ENCODE results near the gene UBE2QL1.
A peak's percentile ranks its signal among the peaks of the same experiment; 100 is the strongest.

Gene UBE2QL1, protein sequence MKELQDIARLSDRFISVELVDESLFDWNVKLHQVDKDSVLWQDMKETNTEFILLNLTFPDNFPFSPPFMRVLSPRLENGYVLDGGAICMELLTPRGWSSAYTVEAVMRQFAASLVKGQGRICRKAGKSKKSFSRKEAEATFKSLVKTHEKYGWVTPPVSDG

DNA sequence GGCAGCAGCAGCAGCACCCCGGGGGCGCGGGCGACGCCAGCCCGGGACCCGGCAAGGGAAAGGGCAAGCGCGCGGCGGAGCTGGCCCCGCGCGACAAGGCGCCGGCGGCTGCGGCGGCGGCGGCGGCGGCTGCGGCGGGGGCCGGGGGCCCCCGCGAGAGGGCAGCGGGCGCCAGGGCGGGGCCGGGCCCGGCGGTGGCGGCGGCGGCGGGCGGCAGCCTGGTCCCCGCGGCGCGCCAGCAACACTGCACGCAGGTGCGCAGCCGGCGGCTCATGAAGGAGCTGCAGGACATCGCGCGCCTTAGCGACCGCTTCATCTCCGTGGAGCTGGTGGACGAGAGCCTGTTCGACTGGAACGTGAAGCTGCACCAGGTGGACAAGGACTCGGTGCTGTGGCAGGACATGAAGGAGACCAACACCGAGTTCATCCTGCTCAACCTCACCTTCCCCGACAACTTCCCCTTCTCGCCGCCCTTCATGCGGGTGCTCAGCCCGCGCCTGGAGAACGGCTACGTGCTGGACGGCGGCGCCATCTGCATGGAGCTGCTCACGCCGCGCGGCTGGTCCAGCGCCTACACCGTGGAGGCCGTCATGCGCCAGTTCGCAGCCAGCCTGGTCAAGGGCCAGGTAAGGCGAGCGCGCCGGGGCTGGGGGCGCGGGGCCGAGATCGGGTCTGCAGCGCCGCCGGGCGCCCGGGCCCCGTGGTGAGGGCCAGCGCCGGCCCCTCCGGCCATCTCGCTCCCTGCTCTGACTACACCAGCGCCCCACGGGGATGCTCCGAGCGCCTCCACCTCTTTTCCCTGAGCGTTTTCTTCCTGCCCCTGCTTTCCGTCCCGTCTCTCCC lies at the start of gene UBE2QL1:
Gene UBE2QL1, plus strand, starts transcription at position 238 of the 843 bp plus-strand sequence. Its CDS starts 35 bp downstream, at position 273.
- peak; percentile 64 for DNase-seq (ENCODE audit: low spot score)
- peak; percentile 35 for FAIRE-seq

DNA sequence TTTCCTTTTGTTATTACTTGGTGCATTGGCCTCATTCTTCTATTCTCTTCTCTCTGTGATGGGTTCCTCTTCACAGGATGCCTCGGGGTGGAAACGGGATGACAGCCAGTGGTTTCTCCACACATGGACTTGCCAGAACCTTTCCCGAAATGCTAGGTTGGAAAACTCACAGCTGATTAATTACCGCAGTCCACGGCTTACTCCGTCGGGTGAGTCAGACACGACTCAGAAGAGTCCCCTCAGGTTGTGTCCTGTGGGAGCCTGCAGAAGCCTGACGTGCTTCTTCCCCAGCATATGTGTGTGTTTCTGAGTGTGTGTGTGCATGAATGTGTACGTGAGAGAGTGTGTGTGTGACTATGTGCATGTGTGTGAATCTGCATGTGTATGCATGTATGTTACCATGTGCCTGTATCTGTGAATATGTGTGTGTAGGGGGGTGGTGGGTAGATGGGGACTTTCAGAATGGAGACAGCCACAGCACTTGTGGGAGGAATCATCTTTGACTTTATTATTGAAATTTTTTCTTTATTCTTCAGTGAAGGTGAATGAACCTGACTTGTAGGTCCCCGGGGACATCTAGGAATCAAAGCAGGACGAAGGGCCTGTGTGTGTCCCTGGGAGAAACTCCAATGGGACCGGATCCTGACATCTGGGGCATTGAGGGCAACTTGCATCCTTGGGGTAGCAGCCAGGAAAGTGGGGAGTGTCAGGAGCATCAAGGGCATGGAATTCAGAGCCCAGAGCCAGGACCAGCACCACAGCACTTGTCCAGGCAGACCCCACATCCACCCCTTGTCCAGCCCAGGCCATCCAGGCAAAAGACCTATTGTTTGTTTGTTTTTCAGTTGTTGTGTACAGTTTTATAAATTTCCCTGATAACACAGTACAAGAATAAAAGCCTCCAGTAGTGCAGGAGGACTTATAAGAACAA lies 48.4 kb upstream of the UBE2QL1 start:
- FAIRE-seq: peak; percentile 85
- DNase-seq (ENCODE audit: low spot score): peak; percentile 36

DNA sequence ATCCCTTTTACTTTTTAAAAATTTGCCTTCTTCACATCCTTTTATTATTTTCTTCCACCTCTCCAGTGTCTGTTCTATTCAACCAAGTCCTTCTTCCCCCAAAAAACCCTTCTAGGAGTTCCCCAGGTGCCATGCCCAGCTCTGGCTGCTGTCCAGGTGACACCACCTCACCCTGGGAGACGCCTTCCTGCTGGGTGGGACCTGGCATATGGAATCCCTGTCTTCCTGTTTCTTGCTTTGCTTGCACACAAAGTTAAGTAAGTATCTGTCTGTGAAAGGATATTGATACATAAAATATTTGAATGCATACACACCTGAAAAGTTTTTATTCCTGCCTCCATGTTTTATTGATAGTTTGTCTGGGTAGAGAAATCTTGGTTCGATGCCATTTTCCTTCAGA lies 47.2 kb upstream of the UBE2QL1 start:
- DNase-seq (ENCODE audit: low spot score): no peak
- FAIRE-seq: no peak

DNA sequence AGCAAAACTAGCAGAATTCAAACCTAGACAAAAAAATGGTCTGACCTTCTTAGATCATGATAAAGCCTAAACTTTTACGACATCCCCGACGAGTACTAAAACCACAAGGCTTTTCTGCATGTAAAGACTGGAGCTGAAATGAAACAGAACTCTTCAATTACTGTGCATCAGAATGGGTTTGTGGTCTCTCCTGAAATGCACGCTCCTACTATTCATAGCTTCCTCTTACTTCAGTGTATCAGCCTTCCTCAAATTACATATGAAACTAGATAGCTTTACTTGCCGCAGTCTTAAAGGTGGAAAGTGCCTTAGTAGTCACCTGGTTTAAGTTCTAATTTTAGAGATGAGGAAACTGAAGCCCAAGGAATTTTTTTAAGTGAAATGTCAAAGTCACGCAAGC lies 45.7 kb upstream of the UBE2QL1 start:
- FAIRE-seq: no peak
- DNase-seq (ENCODE audit: low spot score): no peak

DNA sequence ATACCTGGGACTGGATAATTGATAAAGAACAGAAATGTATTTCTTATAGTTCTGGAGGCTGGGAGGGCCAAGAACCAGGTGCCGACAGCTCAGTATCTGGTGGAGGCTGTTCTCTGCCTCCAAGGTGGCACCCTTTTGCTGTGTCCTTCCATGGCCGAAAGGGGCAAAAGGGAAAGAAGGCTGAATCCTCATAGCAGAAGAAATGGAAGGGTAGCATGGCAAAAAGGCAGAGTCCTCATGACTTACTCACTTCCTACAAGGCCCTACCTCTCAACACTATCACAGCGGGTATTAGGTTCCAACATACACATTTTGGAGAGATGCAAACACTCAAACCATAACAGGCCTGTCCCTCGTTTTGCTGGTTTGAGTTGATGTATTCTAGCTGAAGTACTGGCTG lies 45.2 kb upstream of the UBE2QL1 start:
- FAIRE-seq: no peak
- DNase-seq (ENCODE audit: low spot score): no peak

DNA sequence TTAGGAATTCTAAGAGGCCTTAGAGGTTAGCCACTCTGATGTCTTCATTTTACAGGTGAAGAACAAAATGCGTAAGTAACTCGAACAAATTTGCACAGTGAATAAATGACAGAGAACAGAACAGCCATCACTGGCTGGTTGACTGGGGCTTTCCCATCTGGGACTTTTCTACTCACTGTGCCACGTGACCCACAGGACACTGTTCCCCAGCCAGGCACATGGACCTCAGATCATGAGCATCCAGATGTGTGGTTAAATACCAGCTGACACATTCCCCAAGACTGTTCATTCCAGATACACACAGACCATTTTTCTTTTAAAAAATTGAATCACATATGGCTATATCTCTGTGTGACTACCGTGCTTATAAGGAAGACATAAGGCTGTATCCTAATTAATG lies 44.5 kb upstream of the UBE2QL1 start:
- DNase-seq (ENCODE audit: low spot score) (no peak), FAIRE-seq (no peak)

DNA sequence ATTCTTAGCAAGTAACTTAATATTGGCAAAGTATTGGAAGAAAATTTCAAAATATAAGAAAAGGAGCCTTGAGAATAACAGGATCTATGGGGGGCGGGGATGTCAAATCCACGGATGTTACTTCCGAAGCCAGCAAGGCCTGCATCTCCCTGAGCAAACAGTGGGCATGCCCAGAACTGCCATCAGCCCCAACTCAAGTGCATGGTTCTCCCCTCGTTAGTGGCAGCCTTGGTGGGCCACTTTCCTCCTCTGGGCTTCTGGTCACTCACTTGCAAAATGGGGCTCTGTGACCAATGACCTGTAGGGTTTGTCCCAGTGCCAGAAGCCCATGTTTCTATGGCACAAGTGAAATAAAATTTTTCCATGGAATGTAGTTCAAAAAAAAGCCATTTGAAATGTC lies 43.1 kb upstream of the UBE2QL1 start:
- no peak for FAIRE-seq

DNA sequence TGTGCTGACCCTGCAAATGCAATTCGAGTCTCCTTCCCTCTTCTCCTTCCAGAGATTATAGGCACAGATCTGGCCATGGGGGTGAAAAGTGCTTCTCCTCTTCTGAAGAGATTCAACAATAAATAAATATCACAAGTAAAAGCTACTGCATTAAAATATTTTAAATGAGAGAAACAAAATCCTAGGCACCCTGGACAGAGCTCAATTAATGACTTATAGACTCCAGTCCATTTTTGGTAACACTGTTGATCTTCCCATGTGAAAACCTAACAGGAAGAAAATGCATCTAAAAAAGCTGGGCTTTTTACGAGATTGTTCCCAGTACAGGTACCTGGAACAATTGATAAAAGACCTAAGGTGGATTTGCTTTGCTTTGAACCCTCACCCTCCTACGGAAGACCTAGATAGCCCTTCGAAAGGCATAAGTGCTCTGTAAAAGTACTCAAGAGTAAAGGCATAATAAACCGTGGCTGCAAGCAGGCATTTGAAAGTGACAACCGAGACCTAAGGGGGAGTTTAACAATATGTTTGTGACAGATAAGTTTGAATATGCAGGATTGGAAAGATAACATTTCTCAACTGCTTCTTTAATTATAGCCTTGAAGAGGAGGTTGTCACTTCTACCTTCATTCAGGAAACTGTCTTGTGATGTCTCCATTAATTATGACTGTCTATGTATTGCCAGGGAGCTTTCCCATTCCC lies 41.0 kb upstream of the UBE2QL1 start:
- no peak for DNase-seq (ENCODE audit: low spot score)
- FAIRE-seq: no peak

More for the DNA sequence above, 43.1 kb upstream of the UBE2QL1 start:
- no peak for DNase-seq (ENCODE audit: low spot score)

DNA sequence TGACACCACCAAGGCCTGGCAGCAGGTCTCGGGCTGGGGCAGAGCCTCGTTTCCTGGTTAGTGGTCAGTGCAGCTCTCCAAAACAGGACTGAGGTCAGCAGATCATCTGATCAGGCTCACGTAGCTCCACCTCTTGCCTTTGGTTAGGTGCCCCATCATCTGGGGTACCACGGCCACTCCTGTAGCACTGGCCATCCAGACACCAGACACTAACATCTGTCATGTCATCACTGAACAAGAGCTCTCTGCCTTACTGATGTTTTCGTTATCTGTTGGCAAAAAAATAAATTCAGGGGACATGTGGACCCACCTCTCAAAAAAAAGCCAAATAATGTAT lies 40.4 kb upstream of the UBE2QL1 start:
- DNase-seq (ENCODE audit: low spot score): no peak
- no peak for FAIRE-seq

DNA sequence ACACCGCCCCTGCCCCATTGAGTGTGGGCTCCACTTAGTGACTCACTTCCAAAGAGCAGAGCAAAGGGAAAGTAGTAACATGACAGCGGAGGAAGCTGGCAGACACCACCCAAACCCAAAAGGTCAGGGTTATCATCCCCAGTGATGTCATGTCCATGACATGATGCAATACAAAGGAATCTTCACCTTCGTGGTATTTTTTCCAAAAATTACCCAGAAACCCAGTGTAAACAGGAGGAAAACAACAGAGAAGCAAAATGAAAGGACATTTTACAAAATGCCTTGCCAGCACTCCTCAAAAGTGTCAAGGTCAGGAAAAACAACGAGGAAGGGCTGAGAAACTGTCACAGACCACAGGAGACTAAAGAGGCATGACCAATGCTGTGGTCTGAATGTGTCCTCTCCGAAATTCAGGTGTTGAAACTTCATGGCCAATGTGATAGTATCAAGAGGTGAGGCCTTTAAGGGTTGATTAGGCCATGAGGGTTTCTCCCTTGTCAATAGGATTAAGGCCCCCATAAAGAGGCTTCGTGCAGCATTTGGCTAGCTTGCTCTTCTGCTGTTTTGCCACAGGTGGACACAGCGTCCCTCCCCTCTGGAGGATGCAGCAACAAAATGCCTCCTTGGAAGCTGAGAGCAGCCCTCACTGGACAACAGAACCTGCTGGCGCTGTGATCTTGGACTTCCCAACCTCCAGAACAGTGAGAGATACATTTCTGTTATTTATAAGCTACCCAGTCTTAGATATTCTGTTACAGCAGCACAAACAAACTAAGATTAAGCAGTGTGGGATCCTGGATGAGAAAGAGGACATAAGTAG lies 39.8 kb upstream of the UBE2QL1 start:
- FAIRE-seq (peak; percentile 52), DNase-seq (ENCODE audit: low spot score) (no peak)

DNA sequence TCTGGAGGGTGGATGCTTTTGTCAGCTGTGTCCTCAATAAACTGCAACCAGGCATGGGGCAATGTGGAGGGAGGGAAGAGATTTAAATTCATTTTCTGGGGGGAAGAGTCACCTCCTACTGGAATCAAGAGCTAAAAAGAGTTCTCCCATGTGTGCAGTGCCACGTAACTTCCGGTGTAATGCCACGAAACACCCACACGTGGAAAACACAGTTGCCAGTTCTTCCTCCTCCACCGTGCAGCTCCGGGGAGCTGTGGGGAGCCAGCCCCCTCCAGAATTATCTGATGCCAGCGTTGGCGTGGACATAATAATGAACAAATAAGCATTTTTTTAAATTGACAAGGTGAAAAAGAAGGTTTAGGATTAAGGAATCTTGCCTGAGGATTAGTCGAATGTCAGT lies 38.2 kb upstream of the UBE2QL1 start:
- DNase-seq (ENCODE audit: low spot score) (no peak), FAIRE-seq (no peak)

DNA sequence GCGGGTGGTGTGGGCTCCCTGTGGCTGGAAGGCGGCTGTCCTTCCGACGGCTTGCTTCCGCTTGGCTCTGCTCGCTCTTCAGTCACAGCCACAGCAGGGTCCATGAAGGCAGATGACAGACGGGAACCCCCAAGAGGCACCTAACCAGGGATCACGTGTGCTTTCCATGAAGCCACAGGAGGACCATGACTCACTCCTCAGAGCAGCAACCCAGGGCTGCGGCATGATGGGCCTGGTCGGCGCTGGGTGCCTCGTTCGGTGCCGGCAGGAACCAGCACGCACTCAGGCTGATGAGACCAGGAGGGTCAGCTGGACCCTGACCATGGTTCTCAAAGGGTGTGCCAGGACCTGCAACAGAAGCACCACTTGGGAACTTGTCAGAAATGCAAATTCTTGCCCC lies 37.5 kb upstream of the UBE2QL1 start:
- FAIRE-seq (no peak), DNase-seq (ENCODE audit: low spot score) (peak; percentile 64)

DNA sequence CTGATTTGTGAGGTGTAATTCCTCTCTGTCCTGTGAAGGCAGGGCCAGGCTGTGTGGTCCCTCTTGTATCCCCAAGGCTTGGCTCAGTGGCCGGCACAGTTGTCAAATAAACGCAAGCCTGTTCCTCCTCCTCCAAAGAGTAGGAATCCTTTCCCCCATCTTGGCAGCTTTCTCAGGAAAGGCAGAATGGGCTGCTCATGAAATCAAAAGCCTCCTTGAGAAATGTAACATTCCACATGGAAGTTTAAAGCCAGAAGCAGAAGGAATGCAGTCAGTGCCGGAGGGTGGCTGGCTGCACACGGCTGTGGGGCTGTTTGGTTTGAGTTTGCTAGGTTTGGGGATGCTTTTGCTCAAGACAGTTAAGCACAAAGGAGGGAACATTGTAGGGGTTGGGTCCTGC lies 35.8 kb upstream of the UBE2QL1 start:
- FAIRE-seq (no peak), DNase-seq (ENCODE audit: low spot score) (no peak)

DNA sequence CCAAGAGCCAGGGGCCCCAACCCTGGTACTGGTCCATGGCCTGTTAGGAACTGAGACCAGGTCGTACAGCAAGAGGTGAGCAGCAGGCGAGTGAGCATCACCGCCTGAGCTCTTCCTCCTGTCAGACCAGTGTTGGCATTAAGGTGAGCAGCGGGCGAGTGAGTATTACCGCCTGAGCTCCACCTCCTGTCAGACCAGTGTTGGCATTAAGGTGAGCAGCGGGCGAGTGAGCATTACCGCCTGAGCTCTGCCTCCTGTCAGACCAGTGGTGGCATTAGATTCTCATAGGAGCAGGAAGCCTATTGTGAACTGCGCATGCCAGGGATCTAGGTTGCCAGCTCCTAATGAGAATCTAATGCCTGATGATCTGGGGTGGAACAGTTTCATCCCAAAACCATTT lies 31.0 kb upstream of the UBE2QL1 start:
- DNase-seq (ENCODE audit: low spot score) (no peak), FAIRE-seq (peak; percentile 48)

DNA sequence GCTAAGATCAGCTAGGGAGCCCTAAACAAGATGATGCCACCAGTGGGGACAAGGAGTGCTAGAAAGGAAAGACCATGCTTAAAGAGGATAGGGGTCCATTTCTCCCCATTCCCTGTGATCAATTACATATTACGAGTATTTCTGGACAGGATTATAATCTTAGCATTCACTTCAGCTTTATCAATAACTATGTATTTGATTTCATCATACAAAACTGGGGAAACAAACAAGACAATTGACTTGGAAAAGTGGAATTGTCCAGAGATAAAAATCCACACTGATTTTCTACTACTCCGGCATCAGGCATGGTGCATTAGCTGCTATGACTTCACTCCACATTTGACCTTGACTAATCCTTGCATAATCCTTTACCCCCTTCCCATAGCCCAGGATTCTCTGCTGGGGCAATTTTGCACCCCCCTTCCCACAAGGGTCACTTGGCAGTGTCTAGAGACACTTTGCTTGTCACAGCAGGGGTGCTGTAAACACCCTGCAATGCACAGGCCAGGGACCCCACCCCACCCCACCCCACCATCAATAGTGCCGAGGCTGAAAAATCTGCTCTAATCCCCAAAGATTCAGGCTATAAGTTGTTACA lies 29.9 kb upstream of the UBE2QL1 start:
- no peak for DNase-seq (ENCODE audit: low spot score)
- FAIRE-seq: no peak

DNA sequence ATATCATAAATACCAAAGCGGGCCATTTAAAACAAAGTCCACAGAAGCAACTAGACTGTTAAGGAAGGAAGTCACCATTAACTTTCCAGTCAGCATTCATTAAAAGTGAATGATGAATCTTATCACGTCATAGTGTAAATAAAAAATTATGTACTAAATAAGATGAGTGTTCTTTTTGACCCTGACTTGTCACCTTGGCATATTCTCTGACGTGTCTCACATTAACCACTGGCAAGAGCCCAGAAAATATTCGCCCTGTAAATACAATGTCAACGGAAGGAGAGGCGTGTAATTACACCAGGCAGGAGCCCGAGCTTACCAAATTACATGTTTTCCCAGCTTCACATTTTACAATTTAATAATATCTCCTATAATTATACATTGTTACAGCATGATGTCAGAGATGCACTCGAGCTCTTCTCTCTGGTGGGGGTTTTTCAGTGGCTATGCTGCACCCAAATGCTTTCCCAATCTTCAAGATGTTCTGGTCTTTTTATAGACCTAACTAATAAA lies 29.3 kb upstream of the UBE2QL1 start:
- no peak for DNase-seq (ENCODE audit: low spot score)
- FAIRE-seq: no peak

DNA sequence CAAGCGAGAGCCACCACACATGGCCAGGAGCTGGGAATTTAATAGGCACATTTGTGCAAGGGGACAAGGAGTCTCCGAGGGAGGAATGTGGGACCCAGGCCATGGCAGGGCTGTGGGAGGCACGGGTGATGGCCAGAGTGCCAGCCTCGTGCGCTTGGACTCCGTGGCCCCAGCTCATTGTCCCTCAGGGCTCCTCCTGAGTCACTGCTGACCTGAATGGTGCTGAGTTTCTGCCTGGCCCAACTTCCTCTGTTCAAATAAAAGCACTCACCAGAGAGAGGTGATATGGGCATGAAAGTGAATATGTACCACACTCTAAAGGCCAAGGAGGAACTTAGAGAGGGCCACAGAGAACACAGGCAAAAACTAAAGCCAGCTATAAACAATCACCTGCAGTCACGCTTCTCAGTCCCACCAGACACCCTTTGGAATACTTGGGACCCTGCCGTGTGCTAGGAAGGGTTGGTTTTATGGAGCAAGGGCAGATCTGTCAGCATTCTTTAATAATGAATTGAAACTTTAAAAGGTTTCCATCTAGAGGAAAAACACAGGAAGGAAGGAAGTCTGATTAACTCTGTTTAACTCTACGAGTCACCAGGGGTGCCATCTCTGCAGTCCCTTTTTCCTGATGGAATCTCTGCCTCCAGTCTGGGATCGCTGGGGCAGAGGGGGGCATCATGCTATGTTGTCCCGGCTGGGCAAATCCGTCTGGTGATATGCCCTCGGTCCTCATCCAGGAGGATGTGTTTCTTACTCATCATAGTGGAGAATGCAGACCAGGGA lies 25.1 kb upstream of the UBE2QL1 start:
- no peak for FAIRE-seq
- DNase-seq (ENCODE audit: low spot score): no peak

DNA sequence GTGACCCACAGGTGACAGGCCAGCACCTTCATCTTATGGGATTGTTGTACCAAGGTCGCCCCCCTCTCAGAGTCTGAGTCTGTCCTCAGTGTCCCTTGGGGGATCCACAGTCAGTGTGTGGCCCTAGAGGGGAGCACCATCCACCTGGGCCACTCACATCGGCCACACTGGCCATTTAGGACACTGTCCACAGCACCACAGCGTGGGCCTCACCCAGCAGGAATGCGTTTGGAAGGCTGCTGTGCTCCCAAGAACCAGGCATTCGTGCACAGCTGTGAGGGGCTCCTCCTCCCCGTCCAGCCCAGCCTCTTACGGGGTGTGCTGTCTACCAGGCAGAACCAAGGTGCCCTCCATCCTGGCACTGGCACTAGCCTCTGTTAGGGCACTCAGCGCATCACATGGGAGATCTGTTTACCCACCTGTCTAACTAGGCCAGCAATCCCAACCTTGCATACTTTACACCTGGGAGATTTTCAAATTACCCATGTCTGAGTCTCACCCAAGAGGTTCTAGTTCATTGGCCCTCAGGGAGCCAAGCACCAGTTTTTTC lies 24.5 kb upstream of the UBE2QL1 start:
- DNase-seq (ENCODE audit: low spot score) (no peak), FAIRE-seq (peak; percentile 5)

DNA sequence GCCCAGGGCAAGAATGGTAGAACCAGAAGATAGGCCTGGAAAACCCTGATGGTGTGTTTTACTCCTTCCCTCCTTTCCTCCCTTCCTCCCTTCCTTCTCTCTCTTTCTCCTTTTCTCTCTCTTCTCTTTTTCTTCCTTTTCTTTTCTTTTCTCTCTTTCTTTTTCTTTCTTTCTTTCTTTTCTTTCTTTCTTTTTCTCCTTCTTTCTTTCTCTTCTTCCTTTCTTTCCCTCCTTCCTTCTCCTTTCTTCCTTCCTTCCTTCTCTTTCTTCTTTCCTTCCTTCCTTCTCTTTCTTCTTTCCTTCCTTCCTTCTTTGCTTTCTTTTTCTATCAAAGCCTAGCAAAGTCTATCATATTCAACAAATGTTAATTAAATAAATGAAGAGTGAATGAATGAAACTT lies 24.0 kb upstream of the UBE2QL1 start:
- DNase-seq (ENCODE audit: low spot score) (no peak), FAIRE-seq (no peak)

Measured in urothelium cell line (cell line).